HCT116 (cell line): ENCODE results near the gene ERBB4.

ENCODE experiments used
- ATF3 ChIP-seq: IDR thresholded peaks from 2 replicates; pipeline ENCODE4 v1.6.1; 2012
- CEBPB ChIP-seq: IDR thresholded peaks from 2 replicates; pipeline ENCODE4 v1.6.1; 2012; ENCODE audit warnings: low read depth
- CTCF ChIP-seq, 3 experiments: fragments of 200-600 bp in 1 of 3; sonication (generic) in 1 of 3; IDR thresholded peaks in 2 of 3; conservative IDR thresholded peaks in 1 of 3; 2 replicates each; pipeline ENCODE4 v1.5.1; 2012 to 2017; ENCODE audit warnings: low read depth in 2 of 3, low read length in 2 of 3, antibody characterized with exemption in 1 of 3, borderline replicate concordance in 1 of 3, control low read depth in 1 of 3, mild to moderate bottlenecking in 1 of 3, mixed read lengths in 1 of 3, mixed run types in 1 of 3, moderate library complexity in 1 of 3; ENCODE audit not compliant: insufficient read depth in 1 of 3
- ELF1 ChIP-seq: IDR thresholded peaks from 2 replicates; pipeline ENCODE4 v1.6.1; 2012; ENCODE audit warnings: low read depth, borderline replicate concordance
- EZH2phosphoT487 ChIP-seq: fragments of 200-600 bp; IDR thresholded peaks from 2 replicates; pipeline ENCODE4 v1.6.1; 2018; ENCODE audit warnings: antibody characterized with exemption, borderline replicate concordance
- MAX ChIP-seq: IDR thresholded peaks from 2 replicates; pipeline ENCODE4 v1.6.1; 2012
- POLR2A ChIP-seq: IDR thresholded peaks from 2 replicates; pipeline ENCODE4 v1.7.0; 2011; ENCODE audit warnings: borderline replicate concordance; ENCODE audit not compliant: insufficient read depth, insufficient read length; ENCODE audit errors: extremely low read depth
- POLR2AphosphoS5 ChIP-seq: IDR thresholded peaks from 2 replicates; pipeline ENCODE4 v1.6.1; 2011; ENCODE audit warnings: mild to moderate bottlenecking, low read depth, low read length, moderate library complexity
- RAD21 ChIP-seq: IDR thresholded peaks from 2 replicates; pipeline ENCODE4 v1.6.1; 2012; ENCODE audit warnings: low read depth, mild to moderate bottlenecking
- SIN3A ChIP-seq: IDR thresholded peaks from 2 replicates; pipeline ENCODE4 v1.6.1; 2012; ENCODE audit warnings: low read depth
- SP1 ChIP-seq: IDR thresholded peaks from 2 replicates; pipeline ENCODE4 v1.6.1; 2012; ENCODE audit warnings: low read depth
- YY1 ChIP-seq: IDR thresholded peaks from 2 replicates; pipeline ENCODE4 v1.6.1; 2011; ENCODE audit warnings: low read length, low read depth, moderate library complexity, mild to moderate bottlenecking; ENCODE audit not compliant: insufficient replicate concordance; ENCODE audit errors: extremely low read depth
- ZFX ChIP-seq: fragments of 450-650 bp; IDR thresholded peaks from 2 replicates; pipeline ENCODE4 v1.6.1; 2017

- TF ChIP-seq POLR2A (no peak), EZH2phosphoT487 (no peak), CTCF (IDR thresholded peaks at IDR 0.05 in 2 of 3, conservative IDR thresholded peaks at IDR 0.05 in 1 of 3; ENCODE audit: borderline replicate concordance in 1 of 3, insufficient read depth in 1 of 3, low read depth in 2 of 3, low read length in 2 of 3) (no peak), MAX (no peak), ATF3 (no peak), RAD21 (no peak), SIN3A (no peak), ZFX (no peak), ELF1 (no peak), CEBPB (no peak), SP1 (no peak), POLR2AphosphoS5 (no peak), YY1 (no peak)
Observed at GRCh38 chr2:211426240-211426639, 1112.4 kb downstream of the ERBB4 start.
